GM23338 (cell line): Measurements from ENCODE around the gene PEPD. TPM values are rescaled to one million over a fixed set of nuclear protein-coding genes. Genes with fewer than 3 reads are reported as not detected.

ENCODE experiments used
- ATAC-seq: fragments of 200-7000 bp; cut with Tn5 transposase; 3 replicates; pipeline ENCODE4 v1.9.1; 2020
- DNase-seq: peaks from one replicate; pipeline ENCODE4 v3.0.0-alpha.2; 2015; ENCODE audit warnings: low spot score
- H2AFZ ChIP-seq: fragments of 200-600 bp; sonication (generic); 2 replicates; pipeline ENCODE4 v1.8.0; 2016; ENCODE audit warnings: antibody characterized with exemption, mild to moderate bottlenecking, moderate library complexity
- H3F3A ChIP-seq: fragments of 200-600 bp; sonication (generic); replicated peaks from 2 replicates; pipeline ENCODE4 v1.8.0; 2017; ENCODE audit warnings: antibody characterized with exemption, mixed run types, low read depth
- H3K27ac ChIP-seq: fragments of 200-600 bp; sonication (generic); 2 replicates; pipeline ENCODE4 v1.6.1; 2016; ENCODE audit warnings: low read depth
- H3K27me3 ChIP-seq: fragments of 200-600 bp; sonication (generic); 2 replicates; pipeline ENCODE4 v1.8.0; 2016; ENCODE audit warnings: mild to moderate bottlenecking, mixed run types, moderate library complexity; ENCODE audit not compliant: insufficient read depth
- H3K36me3 ChIP-seq: fragments of 200-600 bp; sonication (generic); 2 replicates; pipeline ENCODE4 v1.8.0; 2016; ENCODE audit warnings: mild to moderate bottlenecking; ENCODE audit not compliant: insufficient read depth
- H3K4me1 ChIP-seq: fragments of 200-600 bp; sonication (generic); 2 replicates; pipeline ENCODE4 v1.8.0; 2016; ENCODE audit warnings: mild to moderate bottlenecking, moderate library complexity; ENCODE audit not compliant: insufficient read depth
- H3K4me2 ChIP-seq: fragments of 200-600 bp; sonication (generic); 2 replicates; pipeline ENCODE4 v1.7.1; 2017; ENCODE audit warnings: mixed run types
- H3K4me3 ChIP-seq: fragments of 200-600 bp; sonication (generic); 2 replicates; pipeline ENCODE4 v1.6.1; 2016; ENCODE audit warnings: mixed run types
- H3K79me2 ChIP-seq: fragments of 200-600 bp; sonication (generic); replicated peaks from 2 replicates; pipeline ENCODE4 v1.8.0; 2017; ENCODE audit warnings: mild to moderate bottlenecking; ENCODE audit not compliant: insufficient read depth
- H3K9me2 ChIP-seq: fragments of 200-600 bp; sonication (generic); 2 replicates; pipeline ENCODE4 v1.8.0; 2017; ENCODE audit not compliant: insufficient read depth
- H4K20me1 ChIP-seq: fragments of 200-600 bp; sonication (generic); replicated peaks from 2 replicates; pipeline ENCODE4 v1.8.0; 2017; ENCODE audit warnings: mild to moderate bottlenecking; ENCODE audit not compliant: insufficient read depth
- H3K27ac Mint-ChIP-seq: 2 replicates; pipeline ENCODE4 v1.8.0; 2020; ENCODE audit warnings: inconsistent platforms, mild to moderate bottlenecking, moderate library complexity, mixed read lengths
- H3K27me3 Mint-ChIP-seq: 3 replicates; pipeline ENCODE4 v1.8.0; 2022; ENCODE audit warnings: low read depth, mild to moderate bottlenecking, moderate library complexity, mixed read lengths, inconsistent platforms; ENCODE audit not compliant: insufficient read depth, poor library complexity
- H3K36me3 Mint-ChIP-seq: 3 replicates; pipeline ENCODE4 v1.8.0; 2021; ENCODE audit warnings: low read depth, mild to moderate bottlenecking, inconsistent platforms, moderate library complexity, mixed read lengths
- H3K4me1 Mint-ChIP-seq: 3 replicates; pipeline ENCODE4 v1.8.0; 2020; ENCODE audit warnings: mild to moderate bottlenecking, inconsistent platforms, mixed read lengths
- H3K4me3 Mint-ChIP-seq: 3 replicates; pipeline ENCODE4 v1.8.0; 2021; ENCODE audit warnings: moderate library complexity, mild to moderate bottlenecking, inconsistent platforms, mixed read lengths
- H3K9me3 Mint-ChIP-seq: 3 replicates; pipeline ENCODE4 v1.8.0; 2020; ENCODE audit warnings: moderate library complexity, mild to moderate bottlenecking, inconsistent platforms, mixed read lengths
- CTCF ChIP-seq, 2 experiments: fragments of 200-600 bp in 1 of 2; sonication (generic) in 1 of 2; conservative IDR thresholded peaks; 2 replicates each; pipeline versions ENCODE4 v1.5.1 to v1.6.1; 2016 to 2017; ENCODE audit warnings: antibody characterized with exemption in 2 of 2, low read depth in 2 of 2, mild to moderate bottlenecking in 2 of 2, moderate library complexity in 1 of 2
- ETS1 ChIP-seq: IDR thresholded peaks from 2 replicates; pipeline ENCODE4 v1.6.1; 2016; ENCODE audit warnings: antibody characterized with exemption
- EZH2 ChIP-seq: fragments of 200-600 bp; sonication (generic); IDR thresholded peaks from one replicate; pipeline ENCODE4 v1.8.0; 2017; ENCODE audit warnings: antibody characterized with exemption, mild to moderate bottlenecking, low read depth; ENCODE audit not compliant: unreplicated experiment
- EZH2phosphoT487 ChIP-seq: fragments of 200-600 bp; sonication (generic); IDR thresholded peaks from one replicate; pipeline ENCODE4 v1.8.1; 2018; ENCODE audit warnings: antibody characterized with exemption; ENCODE audit not compliant: unreplicated experiment
- JUNB ChIP-seq: IDR thresholded peaks from one replicate; pipeline ENCODE4 v1.6.1; 2016; ENCODE audit warnings: antibody characterized with exemption; ENCODE audit not compliant: unreplicated experiment
- NANOG ChIP-seq: IDR thresholded peaks from 2 replicates; pipeline ENCODE4 v1.6.1; 2016; ENCODE audit warnings: antibody characterized with exemption, borderline replicate concordance
- POLR2AphosphoS5 ChIP-seq: IDR thresholded peaks from 2 replicates; pipeline ENCODE4 v1.6.1; 2016; ENCODE audit warnings: antibody characterized with exemption, low read depth
- REST ChIP-seq: IDR thresholded peaks from one replicate; pipeline ENCODE4 v1.6.1; 2018; ENCODE audit warnings: antibody characterized with exemption; ENCODE audit not compliant: unreplicated experiment
- STAT1 ChIP-seq: IDR thresholded peaks from one replicate; pipeline ENCODE4 v1.6.1; 2016; ENCODE audit warnings: antibody characterized with exemption; ENCODE audit not compliant: unreplicated experiment
- ZNF114 ChIP-seq: fragments of 250-450 bp; sonication (Bioruptor Pico); IDR thresholded peaks from 2 replicates; pipeline ENCODE4 v1.5.0; 2020; ENCODE audit warnings: mild to moderate bottlenecking, moderate library complexity
- ZNF331 ChIP-seq: fragments of 250-450 bp; sonication (Bioruptor Pico); IDR thresholded peaks from 2 replicates; pipeline ENCODE4 v1.5.0; 2020; ENCODE audit warnings: low read depth, mild to moderate bottlenecking, moderate library complexity
- ZNF462 ChIP-seq: fragments of 250-450 bp; sonication (Bioruptor Pico); IDR thresholded peaks from 2 replicates; pipeline ENCODE4 v1.5.0; 2020; ENCODE audit warnings: mild to moderate bottlenecking, moderate library complexity
- polyA plus RNA-seq: library from polyadenylated mRNA; unstranded; fragments of >200 nt; fragmentation: Nextera tagmentation; extraction: Ambion mirVana; gene quantifications from 2 replicates; pipeline ENCODE4 v1.2.1, GENCODE V29; 2016
- total RNA-seq: library from RNA; depleted of rRNA; stranded (reverse); fragments of >200 nt; shearing (Covaris generic); gene quantifications from 2 replicates; pipeline ENCODE4 v1.2.3, GENCODE V29; 2014

PEPD gene
- total and polyA plus RNA-seq, 2 experiments from 2014 or later = 81.7 to 89.2 TPM

- Histone ChIP-seq H3K9me2 (no peaks in the 10 kb centered on the region), H4K20me1 (no peaks in the 10 kb centered on the region), H3K27me3 (no peaks in the 10 kb centered on the region), H3F3A (no peaks in the 10 kb centered on the region), H3K79me2 (no peaks in the 10 kb centered on the region), H3K36me3 (no peaks in the 10 kb centered on the region), H3K4me2 (no peak overlapping the region), H3K4me3 (no peak overlapping the region), H3K27ac (no peak overlapping the region), H2AFZ (no peak overlapping the region), H3K4me1 (no peaks in the 10 kb centered on the region)
- H3K36me3 Mint-ChIP-seq = no peaks in the 10 kb centered on the region
- no peak overlapping the region for H3K27ac Mint-ChIP-seq
- H3K9me3 Mint-ChIP-seq = no peaks in the 10 kb centered on the region
- H3K4me1 Mint-ChIP-seq = no peaks in the 10 kb centered on the region
- H3K4me3 Mint-ChIP-seq = no peak overlapping the region
- ATAC-seq = no peak
- TF ChIP-seq STAT1 (no peak), JUNB (no peak), ZNF114 (CRISPR knock-in tag) (no peak), REST (no peak), CTCF (conservative IDR thresholded peaks at IDR 0.05; ENCODE audit: low read depth in 2 of 2) (no peak), ETS1 (no peak), EZH2 (no peak), POLR2AphosphoS5 (no peak), ZNF462 (CRISPR knock-in tag) (no peak), ZNF331 (CRISPR knock-in tag) (no peak), EZH2phosphoT487 (no peak), NANOG (no peak)
- DNase-seq = no peak
- no peaks in the 10 kb centered on the region for H3K27me3 Mint-ChIP-seq
Measured at GRCh38 chr19:33456076-33456844, 65.3 kb downstream of the PEPD start.
